HG02973 (cell line): Measurements from ENCODE around the gene OPALIN.

Experiments used
- ATAC-seq: cut with Tn5 transposase; IDR thresholded peaks from one replicate; pipeline ENCODE4 v1.9.1; 2021; ENCODE audit warnings: moderate library complexity; ENCODE audit not compliant: unreplicated experiment

The OPALIN gene

GRCh38 chr10:96374985-96375830, 16.4 kb upstream of the OPALIN start:
- peak; percentile 68 for ATAC-seq

DNA sequence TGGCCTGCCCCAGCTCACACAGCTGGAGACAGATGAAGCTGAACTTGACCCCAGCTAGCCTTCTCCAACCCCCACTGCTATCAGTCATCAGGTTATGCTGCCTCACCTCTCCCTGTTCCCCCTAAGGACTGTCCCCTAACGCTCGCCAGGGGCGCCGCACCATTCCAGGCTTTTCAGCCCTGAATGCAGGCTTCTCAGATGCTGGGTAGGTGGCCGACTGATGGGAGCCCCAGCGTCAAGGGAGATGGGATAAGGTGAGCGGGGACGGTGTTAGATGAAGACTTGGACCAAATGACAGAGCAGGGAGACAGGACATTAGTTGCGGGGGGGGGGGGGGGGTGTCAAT, 15.8 kb upstream of the OPALIN start:
- ATAC-seq: no peak

DNA sequence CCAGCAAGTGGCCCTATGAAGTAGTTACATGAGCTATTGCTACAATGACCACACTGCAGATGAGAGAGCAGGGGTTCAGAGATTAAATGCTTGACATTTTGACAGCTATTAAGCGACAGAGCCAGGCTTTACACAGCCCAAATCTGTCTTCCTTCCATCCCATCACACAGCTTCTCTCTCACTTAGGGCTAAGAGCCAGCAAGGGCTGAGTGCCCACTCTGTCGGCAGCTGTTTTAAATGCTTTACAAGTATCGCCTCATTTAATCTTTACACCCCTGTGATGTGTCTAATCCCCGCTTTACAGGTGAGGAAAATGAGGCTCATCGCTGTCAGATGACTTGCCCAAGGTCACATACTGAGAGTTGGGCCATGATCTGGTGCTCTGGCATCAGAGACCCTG, 15.2 kb upstream of the OPALIN start:
- ATAC-seq: no peak

DNA sequence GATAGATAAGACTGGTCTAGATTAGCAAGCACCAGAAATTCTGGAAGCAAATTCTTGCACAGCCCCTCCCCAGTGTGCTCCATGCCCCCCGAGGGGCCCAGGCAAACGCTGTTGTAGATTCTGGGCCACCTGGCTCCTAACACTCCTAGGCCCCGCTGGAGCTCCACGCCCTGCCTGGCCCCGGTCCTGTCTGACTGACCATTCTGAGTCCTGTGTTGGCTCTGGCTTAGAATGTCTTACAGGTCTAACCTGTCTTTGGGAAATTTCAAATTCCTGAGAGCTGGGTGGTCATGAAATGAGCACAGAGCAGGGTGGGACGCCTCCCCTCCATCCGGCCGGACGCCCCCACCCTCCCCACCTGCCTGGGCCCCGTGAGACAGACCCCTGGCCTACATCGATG, 12.6 kb upstream of the OPALIN start:
- ATAC-seq: no peak

DNA sequence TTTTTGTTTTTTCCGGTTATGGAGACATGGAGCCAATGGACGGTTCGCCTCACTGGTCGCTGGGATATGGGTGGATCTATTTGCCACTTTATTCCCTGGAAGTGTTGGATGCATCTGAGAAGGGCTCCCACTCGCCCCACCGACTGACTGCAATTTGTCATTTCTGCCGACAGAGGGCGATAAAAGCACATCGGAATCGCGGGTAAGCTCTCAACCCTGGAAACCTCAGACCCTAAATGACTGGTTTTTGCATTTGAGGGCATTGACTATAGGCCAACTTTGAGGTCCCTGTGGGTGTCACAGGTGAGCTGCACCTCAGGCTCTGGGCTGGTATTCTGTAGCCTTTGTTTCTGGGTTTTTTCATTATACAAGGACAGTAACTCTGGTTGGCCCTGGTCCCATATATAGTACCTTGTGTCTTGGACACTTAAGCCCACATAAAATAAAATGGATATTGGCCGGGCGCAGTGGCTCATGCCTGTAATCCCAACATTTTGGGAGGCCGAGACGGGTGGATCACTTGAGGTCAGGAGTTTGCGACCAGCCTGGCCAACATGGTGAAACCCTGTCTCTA, 11.9 kb upstream of the OPALIN start:
- ATAC-seq: no peak

DNA sequence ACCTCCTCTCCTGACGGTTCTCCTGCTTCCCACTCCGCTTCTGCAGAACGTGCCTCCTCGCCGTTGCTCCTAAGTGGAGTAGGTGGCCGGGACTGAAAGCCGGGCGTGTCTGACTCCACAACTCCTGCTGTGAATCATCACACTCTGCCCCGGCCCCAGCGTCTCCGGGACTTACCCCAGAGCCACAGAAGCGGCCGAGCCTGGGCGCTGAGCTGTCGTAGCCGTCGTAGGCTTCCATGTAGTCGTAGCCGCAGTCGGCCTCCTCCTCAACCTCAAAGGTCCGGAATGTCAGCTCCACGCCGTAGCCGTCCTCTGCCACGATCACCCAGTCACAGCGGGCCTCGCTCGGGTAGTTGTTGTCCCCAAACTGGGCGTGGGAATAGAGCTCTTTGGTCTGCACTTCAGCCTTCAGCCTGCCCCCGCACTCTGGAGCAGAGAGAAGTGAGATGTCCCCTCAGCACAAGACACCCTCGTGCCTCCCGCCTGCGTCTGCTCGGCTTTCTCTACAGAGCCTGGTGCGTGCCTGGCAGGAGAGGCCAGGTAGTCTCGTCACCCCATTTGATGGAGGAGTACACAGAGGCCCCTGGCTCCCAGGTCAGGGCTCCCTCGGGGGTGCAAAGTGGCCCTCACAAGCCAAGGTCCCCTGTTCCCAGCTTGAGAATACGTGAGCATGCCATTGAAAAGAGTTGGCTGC, 11.2 kb upstream of the OPALIN start:
- no peak for ATAC-seq

GRCh38 chr10:96368971-96369370, 10.2 kb upstream of the OPALIN start:
- ATAC-seq: no peak

- ATAC-seq: no peak
Measured at GRCh38 chr10:96367470-96367869, 8.7 kb upstream of the OPALIN start.

GRCh38 chr10:96366508-96366907, 7.7 kb upstream of the OPALIN start:
- ATAC-seq: no peak

GRCh38 chr10:96365571-96365970, 6.8 kb upstream of the OPALIN start:
- no peak for ATAC-seq

DNA sequence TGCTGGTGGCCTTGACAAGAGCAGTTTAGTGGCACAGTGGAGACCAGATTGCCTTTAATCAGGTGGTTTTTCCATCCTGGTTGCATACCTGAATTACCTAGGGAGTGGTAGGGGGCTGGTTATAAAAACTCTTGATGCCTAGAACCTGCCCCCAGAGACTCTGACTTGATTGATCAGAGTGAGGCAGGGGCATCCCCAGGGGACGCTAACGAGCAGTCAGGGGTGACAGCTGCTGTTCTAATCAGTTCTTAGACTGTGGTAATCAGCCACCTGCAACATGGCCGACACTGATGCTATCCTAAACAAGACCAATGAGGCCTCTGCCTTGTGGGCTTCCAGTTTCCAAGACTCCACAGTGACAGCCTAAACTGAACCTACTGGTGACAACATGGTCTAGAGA, 2.0 kb upstream of the OPALIN start:
- ATAC-seq: no peak

DNA sequence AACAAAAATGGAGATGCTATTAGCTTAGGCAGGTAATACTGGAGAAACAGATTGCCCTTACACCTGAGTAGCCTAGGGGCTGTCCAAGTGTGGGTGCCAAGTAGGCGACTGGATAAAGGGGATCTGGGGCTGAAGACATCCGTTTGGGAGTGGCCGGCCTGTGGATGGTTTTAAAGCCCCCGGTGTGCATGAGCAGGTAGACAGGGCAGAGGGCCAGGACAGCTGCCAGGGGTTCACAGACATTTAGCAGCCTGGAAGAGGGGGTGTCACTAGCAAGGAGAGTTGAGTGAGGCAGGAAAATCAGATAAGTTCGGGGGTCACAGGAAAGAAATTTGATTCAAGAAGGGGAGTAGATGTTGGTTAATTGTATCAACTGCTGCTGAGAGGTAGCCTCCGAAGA, 1.5 kb upstream of the OPALIN start:
- ATAC-seq: no peak

GRCh38 chr10:96359616-96360015, 814 bp upstream of the OPALIN start:
- no peak for ATAC-seq

DNA sequence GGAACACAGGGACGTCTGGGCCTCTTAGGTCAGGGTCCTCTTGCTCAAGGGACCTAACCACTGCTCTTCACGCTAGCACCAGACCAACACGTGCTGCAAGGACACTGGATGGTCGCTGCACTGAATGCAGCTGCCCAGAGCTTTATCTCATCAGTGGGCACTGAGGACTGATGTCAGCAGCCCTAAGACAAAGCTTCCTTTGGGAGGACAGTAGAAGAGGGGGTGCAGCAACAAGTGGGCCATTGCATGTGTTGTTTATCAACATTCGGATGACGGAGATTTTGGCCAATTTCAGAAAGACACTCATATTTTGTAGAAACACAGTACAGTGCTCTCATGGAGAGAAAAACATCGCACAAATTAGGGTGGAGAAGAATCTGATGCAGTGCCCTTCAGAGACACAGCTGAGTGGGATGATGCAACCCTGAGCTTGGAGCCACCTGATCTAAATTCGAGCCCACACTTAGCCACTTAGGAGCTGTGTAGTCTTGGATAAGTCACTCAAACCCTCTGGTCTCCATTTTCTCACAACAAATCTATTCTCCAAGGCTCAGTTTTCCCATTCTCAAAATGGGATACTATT, 1.7 kb downstream of the OPALIN start:
- ATAC-seq: no peak

DNA sequence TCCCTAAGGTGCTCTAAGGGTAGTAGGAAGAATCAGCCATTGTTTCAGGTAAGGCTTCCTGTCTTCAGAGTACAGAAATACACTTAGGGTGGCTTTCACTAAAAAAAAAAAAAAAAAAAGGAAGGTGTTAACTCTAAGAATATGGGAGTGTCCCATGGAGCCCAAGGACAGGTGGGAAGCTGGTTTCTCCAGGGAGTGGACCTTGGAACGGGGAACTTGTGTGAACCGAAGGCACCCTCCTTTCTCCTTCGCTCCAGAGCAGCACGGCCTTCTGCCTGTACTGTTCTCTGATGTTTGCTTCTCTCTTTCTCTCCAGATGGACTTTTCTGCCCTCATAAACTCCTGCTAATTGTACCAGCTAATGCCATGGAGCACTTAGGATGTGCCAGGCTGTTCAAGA, 6.2 kb downstream of the OPALIN start:
- ATAC-seq: no peak

DNA sequence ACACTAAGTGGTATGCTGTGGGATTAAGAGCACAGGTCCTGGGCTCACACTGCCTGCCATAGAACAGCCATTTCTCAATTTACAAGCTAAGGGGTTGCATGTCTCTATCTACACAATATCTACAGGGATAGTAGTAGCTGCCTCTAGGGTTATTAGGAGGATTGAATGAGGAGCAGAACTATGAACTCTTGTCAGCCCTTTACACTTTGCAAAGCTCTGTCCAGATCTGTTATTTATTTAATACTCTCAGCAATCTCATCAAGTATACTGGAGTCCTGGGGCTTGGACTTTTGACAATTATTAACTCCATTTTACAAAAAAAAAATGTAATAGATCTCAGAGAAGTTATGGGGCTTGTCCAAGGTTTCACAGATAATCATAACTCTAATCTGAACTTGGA, 6.8 kb downstream of the OPALIN start:
- no peak for ATAC-seq

DNA sequence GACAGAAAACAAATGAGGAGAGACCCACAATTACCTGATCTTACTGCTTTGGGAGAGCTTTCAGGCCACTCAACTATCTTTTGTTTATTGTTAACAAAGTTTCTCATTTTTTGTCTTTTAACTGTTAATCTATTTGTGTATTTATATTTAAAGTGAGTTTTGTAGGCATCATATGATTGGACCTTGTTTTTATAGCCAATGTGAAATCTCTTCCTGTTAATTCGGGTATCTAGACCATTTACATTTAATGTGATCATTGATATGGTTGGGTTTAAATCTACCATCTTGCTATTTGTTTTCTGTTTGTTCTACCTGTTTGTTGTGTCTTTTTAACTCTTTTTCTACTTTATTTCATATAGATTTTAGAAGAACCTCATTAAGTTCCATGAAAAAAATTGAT, 12.5 kb downstream of the OPALIN start:
- no peak for ATAC-seq

DNA sequence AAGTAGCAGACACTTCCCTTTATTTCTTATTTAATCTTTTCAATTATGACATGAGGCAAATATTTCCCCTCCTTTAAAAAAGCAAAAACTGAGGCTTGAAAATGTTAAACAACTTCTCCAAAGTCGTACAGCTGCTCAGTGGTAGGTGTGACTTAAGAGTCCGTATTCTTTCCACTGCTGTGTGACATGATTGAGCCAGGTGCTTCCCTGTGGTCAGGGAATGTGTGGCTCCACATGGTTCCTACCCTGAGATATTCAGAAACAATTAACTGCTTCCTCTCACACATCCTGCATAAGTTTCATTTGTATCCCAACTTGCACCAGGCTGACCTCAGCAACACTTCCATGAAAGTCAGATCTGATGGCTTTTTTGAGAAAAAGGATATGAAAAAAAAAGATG, 13.6 kb downstream of the OPALIN start:
- ATAC-seq: no peak

DNA sequence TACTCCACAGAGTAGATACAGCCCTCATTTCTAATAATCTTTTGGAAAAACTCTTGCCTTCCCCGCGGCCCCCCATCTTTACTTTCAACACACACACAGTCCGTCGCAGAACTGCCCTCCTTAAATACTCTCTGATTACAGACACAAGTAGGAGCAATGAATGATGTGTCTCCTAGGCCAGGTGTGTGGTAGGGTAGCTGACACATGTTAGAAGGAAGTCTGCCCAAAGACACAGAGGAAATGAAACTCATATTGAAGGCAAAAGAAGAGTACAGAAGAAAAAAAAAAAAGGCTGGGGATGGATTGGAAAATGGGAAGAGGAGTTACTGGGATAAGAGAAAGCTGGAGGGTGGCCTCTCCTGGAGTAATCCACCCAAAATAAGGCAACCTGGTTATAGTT, 14.6 kb downstream of the OPALIN start:
- ATAC-seq: no peak

DNA sequence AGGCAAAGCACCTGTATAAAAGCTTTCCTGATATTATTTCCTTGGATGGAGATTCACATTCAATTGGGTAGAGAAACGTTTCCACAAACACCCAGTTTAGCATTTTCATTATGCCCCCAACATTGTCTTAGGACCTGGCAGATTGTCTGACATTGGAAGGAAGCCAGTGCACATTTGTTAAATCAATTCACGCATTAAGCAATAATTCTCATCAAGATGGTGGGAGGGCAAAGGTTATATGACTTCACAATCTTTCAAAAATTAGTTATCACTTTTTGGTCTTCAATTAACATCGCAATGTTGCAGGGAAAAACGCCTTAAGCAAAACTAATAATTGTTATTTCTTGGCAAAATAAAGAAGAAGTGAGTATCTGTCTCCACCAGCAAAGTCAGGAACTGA, 16.4 kb downstream of the OPALIN start:
- no peak for ATAC-seq

- peak; percentile 65 for ATAC-seq
Measured at GRCh38 chr10:96341219-96342182, 17.3 kb downstream of the OPALIN start.
